Measurements from ENCODE around the gene HIRIP3.
"Not testable (repeated sequence)": the region's sequence is repeated elsewhere in the genome, so short reads cannot be mapped to it uniquely, and the experiment has no call there.

The HIRIP3 gene

DNA sequence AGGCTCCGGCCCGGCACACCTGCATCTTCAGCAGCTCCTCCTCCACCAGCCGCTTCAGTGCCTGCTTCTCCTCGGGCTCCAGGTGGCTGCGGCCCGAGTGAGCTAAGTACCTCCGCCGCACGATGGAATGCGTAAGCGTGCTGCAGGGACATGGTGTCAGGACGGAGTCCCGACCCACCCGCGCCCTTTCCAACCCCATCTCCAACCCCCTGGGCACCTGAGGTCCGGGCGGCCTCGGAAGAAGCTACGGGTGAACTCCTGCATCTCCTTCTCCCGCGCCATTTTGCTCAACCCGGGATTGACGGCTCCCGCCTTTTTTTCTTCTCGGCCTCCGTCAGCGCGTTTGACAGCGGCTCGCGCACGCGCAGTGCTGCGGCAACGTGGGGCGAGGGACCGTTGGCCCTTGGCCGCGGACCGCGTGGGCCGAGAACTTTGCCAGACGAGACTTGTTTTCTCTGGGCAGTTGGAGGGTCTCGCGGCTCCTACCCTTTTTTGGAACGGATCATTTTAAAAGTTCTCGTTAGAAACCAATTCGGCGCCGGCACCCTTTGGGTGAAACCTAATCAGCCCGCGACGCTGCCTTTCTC lies at the start of gene HIRIP3:
Gene HIRIP3 (minus strand): TSS at position 294 of the 587 bp plus-strand sequence. CDS start 12 bp downstream, at position 282.
- peak; percentile 87 for DNase-seq

DNA sequence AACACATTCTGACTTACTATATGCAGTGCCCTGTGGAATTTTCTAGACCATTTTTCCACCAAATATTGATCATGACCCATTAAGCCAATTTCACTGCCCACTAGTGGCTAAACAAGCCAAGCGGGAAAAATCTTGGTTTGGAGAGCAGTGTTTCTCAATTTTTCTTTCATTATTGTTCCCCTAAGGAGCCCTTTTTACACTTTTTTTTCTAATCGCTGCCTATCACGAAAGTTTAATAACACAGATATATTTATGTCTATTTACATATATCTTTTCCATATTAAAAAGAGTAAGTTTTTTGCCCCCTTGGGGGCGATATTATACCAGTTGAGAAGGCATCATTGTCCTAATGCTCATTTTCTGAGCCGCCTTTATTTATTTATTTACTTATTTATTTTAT lies 46.4 kb upstream of the HIRIP3 start:
- no peak for DNase-seq

DNA sequence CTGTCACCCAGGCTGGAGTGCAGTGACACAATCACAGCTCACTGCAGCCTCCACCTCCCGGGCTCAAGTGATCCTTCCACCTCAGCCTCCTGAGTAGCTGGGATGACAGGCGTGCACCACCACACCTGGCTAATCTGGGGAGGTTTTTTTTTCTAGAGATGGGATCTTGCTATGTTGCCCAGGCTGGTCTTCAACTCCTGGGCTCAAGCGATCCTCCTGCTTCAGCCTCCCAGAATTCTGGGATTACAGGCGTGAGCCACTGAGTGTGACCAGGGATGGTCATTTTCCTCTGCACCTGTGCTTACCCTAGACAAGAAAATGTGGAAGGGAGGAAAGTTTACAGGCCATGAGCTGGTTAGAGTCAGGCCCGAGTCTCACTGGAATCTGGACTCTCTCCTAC lies 45.3 kb upstream of the HIRIP3 start:
- DNase-seq: not testable (repeated sequence)

GRCh38 chr16:30040221-30040620 lies 44.8 kb upstream of the HIRIP3 start:
- DNase-seq: no peak

GRCh38 chr16:30033270-30033669 lies 37.9 kb upstream of the HIRIP3 start:
- DNase-seq: peak; percentile 43

DNA sequence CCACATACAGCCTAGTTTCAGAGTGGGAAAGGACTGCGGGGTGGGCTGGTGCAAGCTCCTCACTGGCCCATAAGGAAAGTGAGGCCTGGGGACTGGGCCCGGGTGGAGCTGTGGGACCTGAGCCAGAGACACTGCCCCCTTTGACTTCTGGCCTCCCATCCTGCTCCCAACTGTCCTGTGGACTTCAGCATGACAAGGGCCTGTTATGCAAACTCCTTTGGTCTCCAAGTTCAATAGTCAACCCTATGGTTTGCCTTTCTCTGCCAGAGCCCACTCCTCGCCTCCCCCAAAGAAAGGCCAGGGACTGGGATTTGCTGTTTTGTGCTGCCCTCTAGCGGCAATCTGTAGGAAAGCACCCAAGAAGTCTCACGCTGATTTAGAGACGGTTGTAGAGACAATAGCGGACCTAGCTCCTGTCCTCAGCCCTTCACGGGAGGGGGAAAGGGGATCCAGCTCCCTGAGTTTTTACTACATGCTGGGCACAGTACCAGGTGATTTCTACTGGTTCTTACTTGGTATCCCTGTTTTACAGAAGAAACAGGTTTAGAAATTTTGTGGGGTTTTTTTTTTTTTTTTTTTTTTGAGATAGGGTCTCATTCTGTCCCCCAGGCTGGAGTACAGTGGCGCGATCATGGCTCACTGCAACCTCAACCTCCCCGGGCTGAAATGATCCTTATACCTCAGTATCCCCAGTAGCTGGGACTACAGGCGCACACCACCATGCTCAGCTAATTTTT lies 36.8 kb upstream of the HIRIP3 start:
- DNase-seq: peak; percentile 66

DNA sequence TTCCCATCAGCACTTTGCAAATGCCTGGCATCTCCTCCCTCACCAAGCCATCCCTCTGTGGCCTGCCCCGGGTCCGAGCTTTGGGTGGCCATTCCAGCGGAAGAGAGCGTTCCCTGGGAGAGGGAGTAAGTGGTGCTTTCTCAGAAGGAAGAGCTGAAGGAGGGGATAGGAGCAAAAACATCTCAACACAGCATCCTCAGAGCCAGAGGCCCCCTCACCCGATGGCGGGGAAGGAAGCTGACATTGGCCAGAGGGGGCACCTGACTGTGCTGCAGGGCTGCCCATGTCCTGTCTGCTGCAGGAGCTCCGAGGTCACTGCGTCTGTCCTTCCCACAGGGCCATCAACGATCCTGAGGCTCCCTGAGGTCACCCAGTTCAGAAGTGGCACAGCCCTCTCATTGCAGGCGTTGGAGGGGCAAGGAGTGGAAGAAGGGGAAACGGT lies 36.1 kb upstream of the HIRIP3 start:
- no peak for DNase-seq

DNA sequence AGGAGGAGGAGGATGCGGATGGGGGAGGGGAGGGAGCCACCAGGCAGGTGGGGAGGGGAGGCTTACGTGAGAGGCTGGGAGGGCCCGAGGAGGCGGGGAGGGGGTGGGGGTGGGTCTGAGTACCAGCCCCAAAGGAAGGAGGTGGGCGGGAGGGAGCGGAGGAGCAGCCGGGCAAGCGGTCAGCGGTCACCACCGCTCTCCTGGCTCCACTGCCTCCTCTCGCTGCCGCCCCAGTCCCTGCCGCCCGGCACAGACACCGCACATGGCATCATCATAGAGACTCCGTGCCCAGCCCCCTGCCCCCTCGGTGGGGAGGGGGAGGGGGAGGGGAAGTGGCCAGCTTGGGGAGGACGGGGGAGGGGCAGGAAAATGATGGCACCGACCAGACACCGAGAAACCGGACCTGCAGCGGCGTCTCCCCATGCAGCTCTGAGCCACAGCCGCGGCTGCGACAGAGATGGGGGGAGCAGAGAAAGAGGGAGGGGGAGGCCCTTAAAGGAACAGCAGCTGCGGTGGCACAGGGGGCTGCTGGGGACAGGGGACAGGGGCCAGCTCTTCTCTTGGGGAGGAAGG lies 35.5 kb upstream of the HIRIP3 start, which contains the start of gene TLCD3B:
Gene TLCD3B (minus strand): TSS at position 431 of the 573 bp plus-strand sequence. CDS start 744 bp downstream, outside the sequence.
- no peak for DNase-seq

DNA sequence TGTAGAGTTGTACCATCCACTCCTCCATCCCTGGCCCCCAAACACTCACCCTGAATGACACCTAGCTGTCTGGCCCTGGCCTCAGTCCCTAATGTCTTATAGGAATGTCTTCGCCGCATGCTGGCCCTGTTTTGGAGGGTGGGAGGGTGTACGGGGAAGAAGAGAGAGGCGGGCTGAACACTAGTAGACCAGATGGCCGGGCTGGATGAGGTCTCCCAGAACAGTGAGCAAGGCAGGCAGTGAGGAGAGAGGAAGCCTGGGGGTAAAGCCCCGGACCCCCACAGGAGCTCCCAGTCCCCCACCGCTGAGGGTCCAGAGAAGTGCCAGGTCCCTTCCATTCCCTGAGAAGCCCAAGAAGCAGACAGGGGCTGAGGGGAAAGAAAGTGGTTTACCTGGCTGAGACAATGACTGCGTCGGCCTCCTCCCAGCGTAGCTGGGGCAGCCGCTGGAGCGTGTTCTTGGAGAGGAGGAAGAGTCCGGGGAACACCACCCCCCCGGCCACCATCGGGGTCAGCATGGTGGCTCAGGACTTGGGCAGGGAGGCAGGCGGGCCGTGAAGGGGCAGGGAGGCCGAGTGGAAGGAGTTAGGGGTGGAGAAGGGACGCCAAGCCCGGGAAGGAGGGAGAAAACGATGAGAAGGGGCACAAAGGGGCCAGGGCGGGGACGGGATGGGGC lies 34.7 kb upstream of the HIRIP3 start:
- DNase-seq: no peak

DNA sequence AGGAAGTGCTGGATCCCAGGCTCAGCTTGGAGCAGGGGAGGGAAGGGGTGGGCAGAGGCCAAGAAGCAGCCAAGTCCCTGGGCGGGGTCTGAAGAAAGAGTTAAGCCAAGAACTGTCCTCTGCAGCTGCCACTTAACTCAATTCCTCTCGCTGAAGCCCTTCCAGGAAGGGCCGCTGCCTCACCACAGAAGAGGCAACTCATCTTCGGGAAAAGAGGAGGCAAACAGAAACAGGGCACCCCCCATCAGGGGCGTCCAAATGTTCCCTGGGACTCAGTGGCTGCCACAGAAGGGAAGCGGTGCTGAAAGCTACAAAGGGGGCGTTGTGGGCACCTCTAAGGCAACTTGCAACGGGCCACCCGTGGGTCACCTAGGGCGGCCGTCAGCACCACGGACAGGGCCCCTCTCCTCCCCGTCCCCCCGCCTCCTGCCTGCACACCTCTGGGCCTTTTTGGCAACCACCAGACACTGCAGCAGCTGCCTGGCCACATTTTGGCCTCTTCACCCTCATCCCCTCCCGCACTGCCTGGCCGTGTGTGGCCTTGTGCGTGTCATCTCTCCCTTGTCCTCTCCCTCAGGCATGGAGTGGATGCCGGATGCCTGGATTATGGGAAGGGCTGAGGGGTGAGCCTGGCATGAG lies 33.1 kb upstream of the HIRIP3 start:
- DNase-seq: peak; percentile 31

- no peak for DNase-seq
Measured at GRCh38 chr16:30027588-30028437, 32.4 kb upstream of the HIRIP3 start.

DNA sequence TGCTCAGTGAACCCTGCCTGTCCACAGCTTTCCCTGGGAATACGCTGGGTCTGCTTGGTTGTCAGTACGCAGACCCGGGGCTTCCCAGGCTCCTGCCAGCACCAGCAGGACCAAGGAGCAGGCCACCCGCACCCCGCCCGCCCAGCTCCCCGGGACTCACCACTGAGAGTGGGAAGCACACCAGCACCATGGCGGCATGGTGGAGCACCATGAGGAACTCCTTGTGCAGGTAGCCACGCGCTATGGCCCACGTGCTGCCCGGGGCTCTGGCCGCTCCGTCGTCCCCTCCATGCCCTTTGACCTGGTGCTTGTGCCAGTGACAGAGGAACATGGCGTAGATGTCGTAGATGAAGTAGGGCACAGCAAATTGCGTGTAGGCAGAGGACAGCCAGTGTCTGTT lies 31.0 kb upstream of the HIRIP3 start:
- no peak for DNase-seq

- no peak for DNase-seq
Measured at GRCh38 chr16:30025574-30025973, 30.2 kb upstream of the HIRIP3 start.

DNA sequence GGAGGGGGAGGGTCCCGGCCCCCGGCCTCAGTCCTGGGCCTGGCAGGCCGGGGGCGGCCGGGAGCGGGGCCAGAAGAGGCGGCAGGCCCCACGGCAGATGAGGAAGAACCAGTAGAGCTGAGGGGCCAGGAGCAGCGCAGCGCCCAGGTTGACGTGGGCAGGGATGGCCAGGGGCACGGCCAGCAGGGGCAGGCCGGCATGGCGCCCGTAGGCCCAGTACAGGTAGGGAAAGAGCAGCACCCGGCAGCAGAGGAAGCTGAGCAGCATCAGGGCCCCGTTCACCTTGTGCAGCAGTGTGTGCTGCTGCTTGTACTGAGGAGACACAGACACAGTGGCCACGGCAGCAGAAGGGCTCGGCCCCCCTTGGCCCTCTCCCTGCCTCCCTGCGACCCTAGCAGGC lies 29.7 kb upstream of the HIRIP3 start:
- no peak for DNase-seq

DNA sequence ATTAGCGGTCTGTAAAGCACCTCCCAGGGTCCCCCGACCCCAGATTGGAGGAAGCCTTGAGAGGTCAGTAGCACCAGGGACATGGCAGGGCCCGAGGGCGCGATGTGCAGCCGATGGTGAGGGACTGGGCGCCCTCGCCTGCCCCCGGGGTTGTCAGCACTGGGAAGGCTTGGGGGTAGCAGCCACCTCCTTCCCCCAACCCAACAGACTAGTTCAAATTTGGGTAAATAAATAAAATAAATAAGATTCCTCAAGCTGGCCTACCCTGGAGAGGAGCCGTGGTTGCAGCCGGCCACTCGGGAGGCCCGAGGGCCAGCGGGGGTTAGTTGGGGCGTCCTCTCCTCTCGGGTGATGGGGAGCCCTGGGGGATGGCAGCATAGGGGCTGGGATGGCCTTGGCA lies 29.0 kb upstream of the HIRIP3 start:
- no peak for DNase-seq

GRCh38 chr16:30023586-30023985 lies 28.2 kb upstream of the HIRIP3 start:
- no peak for DNase-seq

DNA sequence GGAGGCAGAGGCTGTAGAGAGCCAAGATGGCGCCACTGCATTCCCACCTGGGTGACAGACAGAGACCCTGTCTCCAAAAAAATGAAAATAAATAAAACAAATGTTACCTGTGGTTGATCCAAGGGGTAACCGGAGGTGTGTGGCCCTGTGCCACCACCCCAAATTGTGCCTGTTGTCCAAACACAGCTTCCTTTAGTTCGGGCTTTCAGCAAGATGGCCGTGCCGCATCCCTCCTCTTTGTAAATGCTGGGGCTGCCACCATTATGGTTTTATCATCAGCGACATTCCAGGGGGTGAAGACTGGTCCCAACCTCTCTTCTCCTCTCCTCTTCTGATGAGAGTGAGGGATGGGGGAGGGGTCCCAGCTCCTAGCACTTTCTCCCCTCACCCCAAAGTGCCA lies 27.5 kb upstream of the HIRIP3 start, which contains the start of gene C16orf92:
Gene C16orf92 (plus strand): TSS at position 312 of the 400 bp plus-strand sequence. CDS start 143 bp downstream, outside the sequence.
- no peak for DNase-seq

DNA sequence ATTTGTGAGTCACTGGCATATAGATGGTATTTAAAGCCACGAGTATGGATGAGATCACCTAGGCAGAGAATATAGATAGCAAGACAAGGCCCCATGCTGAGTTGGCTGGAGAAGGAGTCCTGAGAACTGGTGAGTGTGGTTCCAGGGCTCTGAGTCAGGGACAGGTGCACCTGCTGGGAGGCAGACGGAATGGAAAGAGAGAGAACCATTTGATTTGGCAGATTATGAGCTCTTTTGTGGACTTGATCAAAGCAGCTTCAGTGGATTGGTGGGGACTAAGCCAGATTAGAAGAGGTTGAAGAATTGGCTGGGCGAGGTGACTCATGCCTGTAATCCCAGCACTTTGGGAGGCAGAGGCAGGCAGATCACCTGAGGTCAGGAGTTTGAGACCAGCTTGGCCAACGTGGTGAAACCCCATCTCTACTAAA lies 23.3 kb upstream of the HIRIP3 start:
- DNase-seq: no peak

- DNase-seq: not testable (repeated sequence)
Measured at GRCh38 chr16:30017937-30018336, 22.5 kb upstream of the HIRIP3 start.

- DNase-seq: no peak
Measured at GRCh38 chr16:30017277-30017656, 21.9 kb upstream of the HIRIP3 start.

DNA sequence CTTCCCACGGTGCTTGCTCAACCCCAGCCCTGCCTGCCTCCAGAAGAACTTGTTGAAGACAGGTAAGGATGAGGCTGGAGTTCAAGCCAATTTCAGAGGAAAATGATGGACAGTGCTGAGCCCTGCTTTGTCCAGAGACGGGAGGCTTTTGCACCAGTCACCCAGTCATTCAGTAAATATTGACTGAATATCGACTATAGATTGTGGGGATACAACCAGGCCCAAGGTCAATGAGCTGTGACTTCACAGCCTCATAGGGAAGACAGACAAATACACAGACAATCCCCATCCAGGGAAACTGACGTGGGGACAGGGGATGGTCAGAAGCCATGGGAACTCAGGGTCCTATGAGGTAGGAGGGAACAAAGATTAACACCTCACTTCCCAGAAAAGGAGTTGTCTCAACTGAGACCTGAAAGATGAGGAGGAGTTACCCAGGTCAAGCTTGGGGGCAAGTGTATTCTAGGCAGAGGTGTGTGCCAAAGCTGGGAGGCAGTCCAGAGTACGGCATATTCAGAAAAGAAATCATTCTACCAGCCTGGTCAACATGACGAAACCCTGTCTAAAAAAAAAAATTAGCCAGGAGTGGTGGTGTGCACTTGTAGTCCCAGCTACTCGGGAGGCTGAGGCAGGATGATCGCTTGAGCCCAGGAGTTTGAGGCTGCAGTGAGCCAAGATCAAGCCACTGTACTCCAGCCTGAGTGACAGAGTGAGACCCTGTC lies 21.3 kb upstream of the HIRIP3 start:
- DNase-seq: no peak

Measured in activated naive CD4-positive, alpha-beta T cell treated with Interleukin-2 at 50 U/mL for 16 hours (primary cell).